NT2/D1 (cell line): ENCODE data around the gene MAP3K19.

Source experiments
- YY1 ChIP-seq: IDR thresholded peaks from 2 replicates; pipeline ENCODE4 v1.6.1; 2011; ENCODE audit not compliant: insufficient read length, insufficient read depth
- ZNF274 ChIP-seq: IDR thresholded peaks from 2 replicates; pipeline ENCODE4 v1.6.1; 2011; ENCODE audit warnings: mild to moderate bottlenecking, low read depth, low read length

GRCh38 chr2:134949981-134950708, 97.1 kb downstream of the MAP3K19 start:
- TF ChIP-seq ZNF274 (no peak), YY1 (no peak)
